T-helper 22 cell (primary cell): ENCODE results near the gene ITFG1.

Source experiments
- DNase-seq: peaks from one replicate; pipeline ENCODE4 v3.0.0-alpha.2; 2020; ENCODE audit warnings: low read depth

Gene ITFG1

DNA sequence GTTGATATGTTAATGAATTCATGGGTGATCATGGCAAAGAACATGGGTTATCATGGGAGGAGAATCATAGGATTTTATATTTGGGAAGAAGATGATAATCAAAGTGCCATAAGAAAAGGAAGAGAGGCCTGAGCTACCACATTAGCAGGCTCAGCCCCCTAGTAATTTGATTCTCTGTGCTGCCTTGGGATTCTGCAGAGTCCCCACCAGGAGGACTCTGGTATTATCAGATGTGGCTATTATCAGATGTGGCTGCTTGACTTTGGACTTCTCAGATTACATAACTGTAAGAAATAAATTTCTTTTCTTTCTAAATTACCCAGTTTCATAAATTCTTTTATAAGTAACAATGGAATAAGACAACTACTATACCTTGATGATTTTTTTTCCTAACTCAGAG is 137.6 kb downstream of the ITFG1 start:
- DNase-seq = no peak

DNA sequence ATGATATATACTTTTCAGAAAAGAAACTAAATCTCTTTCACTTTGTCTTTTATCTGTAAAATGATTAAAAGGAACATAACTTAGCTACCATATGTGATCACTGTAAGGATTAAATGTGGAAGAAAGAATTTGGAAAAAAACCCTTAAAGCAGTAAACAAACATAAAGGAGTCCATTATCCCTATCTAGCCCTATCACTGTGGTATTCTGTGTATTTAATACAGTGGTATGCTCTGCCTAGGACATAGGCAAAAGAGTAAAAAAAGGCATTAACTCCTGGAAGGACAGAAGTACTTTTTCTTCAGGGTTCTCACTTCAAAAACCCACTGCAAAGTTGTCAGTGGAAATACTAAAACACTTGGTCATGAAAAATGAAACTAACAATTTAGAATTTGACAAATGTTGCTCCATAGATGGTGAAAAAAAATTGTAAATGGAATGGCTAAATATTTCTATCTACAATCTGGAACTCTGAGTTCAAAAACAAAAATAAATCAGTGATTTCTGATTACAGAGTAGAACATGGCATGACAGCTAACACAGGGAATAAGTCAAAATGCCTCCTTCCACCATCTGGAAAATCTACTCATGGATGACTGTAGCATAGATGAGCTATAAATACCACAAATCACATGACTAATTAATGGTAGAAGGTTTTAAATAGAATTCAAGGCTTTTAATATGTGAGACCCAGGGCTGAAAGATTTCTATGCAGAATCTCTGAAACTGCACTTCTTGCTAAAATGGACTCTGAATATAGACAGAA is 140.1 kb downstream of the ITFG1 start:
- no peak for DNase-seq

DNA sequence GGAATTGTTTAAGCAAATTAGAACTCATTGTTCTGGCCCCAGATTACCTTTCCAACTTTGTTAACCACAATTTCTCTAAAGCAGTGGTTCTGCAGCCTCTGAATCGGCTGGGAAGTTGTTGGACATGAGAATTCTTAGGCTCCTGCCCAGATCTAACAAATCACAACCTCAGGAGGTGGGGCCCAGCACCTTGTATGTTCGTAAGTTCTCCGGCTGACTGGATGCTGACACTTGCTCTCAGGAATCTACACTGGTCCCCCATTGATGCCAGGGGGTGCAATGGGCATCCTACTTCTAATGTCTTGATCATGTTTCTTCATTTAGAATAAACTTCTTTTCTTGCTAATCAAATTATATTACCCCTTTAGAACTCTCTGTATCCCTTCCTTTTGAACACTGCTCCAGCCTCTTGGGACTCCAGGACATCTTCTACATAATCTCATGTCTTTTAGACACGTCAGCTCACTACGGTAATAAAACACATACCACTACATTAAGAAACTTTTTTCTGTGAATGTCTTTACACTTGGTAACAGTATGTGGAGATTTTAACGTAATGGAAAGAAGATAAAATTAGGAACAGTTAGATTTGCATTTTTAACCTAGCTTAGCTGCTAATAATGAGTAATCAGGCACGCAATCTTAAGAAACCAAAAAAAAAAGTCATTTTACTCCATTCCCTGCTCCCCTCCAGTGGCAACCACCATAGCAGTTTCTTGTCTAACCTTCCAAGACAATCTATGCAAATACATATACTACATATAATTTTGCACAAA is 143.2 kb downstream of the ITFG1 start:
- no peak for DNase-seq

DNA sequence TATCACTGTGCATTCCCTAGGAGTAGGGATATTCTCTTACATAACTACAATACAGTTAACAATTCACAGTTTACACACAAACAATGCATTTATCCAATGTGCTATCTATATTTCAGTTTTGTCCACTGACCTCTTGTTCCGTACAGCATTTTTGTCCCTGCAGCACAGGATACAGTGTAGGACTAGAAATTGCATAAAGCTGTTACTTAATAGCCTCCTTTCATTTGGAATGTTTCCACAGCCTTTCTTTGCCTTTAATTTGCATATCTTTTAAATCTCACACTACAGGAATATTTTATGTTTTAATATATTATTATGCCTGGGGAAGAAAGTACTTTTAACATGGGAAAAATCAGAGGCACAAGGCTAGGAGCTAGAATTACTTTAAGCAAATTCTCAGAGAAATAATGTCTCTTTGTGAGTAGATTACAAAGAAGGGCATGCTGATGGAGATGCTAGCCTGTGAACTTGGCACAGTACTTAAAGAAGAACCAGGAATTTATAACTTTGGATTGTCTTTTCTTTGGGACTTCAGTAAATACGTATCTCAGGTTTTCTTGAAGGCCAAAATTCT is 144.3 kb downstream of the ITFG1 start:
- DNase-seq = no peak

DNA sequence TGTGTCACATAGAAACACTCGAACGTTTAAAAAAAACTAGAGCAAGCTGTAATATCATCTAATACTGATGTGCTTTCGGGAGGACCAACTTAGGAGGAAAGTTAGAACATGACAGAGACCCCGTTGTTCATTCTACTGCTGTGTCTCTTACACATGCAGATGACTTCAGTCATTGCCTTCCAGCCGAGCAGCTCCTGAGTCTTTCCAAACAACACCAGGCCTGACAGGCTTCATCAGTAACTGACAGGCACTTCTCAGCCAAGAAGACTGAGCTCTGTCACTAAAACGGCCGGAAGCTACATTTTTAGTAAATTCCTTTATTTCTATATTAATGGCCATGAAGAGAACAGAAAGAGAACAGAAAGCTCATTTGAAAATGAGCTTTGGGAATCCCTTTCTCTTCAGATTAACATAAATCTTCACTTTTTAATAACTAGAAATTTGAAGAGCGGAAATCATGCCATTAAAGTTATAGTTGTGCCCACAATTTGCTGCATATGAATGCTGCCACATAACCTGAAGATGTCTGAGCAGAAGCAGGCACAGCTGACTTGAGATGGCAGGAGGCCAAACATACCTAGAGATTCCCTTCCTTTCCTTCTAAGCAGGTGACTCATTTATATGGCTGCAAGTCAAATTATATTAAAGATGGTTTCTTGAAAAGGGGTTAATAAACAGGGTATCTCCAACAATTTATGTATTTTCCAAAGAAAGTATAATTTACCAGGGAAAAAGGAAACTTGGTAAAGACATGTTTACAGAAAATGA is 148.9 kb downstream of the ITFG1 start:
- DNase-seq = no peak

DNA sequence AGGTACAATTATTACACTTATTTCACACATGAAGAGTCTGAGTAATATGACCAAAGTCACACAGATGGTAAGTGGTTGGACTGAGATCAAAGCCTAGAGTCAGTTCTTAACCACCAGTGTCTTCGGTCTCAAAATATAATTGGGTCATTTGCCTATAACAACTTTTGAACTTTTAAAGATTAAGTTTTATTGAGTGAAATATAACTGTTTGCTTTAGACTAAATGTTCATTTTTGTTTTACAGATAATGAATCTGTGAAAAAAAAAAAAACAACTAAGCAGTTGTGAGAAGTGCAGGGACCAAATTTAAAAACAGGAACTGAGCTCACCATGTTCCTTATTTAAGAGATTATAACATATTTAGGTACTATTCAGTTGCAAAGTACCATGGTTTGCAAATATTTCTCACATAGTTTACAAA is 150.1 kb downstream of the ITFG1 start:
- no peak for DNase-seq

DNA sequence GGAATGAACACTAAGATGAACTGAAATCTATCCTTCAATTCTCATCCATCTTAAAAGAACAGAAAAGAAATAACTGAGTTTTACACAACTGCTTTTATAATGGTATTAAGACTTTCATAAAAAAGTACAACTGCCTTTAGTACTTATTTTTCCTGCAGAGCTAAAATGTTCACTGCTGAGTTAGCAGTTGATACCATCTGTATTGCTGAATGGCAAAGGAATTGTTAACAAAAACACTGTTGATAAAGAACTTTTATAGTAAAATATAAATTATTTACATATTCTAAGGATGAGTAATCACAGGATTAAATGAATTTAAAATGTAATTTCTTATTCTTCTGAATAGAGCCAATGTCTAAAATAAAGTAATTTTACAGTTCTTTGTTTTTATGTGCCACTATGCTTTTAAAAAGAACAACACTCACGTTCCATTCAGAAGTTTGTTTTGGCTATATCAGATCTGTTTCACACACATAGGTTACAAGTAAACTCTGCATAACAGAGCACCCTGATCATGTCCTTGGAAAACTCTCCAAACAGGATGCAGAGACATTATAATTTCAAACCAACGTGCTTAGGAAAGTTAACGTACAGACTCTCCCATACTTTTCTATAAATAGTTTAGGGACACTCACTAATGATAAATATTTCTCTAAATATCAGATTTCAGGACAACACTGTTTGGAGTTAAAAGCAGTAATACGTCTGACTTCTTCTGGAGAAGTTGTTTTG is 151.1 kb downstream of the ITFG1 start:
- no peak for DNase-seq

DNA sequence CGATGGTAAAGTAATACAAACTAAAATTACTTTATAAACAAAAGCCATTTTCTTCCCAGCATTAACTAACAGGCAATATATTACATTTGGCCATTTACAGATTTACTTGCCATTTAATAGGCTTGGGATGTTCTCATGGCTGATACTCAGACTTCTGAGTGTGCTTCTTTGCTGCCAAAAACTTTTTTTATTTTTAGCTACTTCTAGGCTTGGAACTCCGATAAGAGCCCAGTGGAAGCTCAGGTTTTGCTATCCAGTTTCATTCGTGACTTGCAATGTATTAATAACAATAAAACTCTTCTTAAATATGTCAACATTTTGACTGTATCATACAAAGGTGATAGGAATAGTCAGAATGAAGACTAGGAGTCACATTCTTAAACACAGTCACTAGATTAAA is 152.3 kb downstream of the ITFG1 start:
- DNase-seq = no peak

DNA sequence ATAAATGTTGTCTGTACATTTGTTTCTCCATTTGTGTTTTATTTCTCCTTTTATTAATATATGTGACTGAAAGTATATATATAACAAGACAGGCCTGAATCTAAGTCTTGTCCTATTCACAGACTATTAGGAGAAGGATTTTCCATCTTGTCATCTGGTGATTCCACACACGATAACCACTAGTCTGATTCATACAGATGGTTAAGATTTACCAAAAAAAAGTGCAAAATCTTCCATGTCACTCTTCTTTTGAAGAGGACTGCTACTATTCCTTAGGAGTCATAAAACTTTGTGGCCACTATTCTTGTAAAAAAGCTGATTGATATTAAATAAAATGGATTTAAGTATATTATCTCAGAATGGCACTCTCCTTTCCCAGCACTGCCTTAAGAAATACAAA is 156.3 kb downstream of the ITFG1 start:
- DNase-seq = no peak

DNA sequence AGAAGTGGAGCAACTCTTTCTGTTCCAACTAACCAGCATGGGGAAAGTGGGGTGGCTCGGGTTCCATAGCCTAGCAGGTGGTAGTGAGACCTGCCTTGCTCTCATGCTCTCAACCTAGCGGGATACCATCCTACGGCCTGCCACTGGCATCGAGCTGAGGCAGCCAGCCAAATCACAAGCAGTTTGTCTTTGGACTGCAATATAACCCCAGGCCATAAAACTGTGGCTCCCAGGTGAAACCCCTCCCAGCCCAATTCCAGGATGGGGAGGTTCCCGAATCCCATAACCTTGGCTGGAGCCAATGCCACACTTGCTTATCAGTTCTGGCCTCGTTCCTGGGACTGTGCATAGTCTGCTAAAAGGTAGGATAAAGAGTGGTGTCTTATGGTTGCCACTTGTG is 161.3 kb downstream of the ITFG1 start:
- no peak for DNase-seq

DNA sequence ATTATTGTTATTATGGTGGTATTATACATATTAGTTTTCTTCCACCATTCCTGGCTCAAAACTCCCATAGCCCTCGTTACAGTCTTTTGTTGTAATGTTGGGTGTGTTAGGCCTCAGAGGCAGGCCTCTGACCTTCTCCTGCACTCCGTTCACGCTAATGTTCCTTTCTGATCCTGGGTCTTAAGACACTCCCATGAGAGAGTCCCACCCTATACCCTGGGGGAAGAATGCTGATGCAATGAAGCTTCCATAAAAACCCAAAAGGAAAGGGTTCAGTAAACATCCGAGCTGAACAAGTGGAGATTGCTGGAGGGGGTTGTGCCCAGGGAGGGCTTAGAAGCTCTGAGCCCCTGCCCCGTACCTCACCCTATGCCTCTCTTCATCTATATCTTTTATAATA is 175.9 kb downstream of the ITFG1 start:
- no peak for DNase-seq

DNA sequence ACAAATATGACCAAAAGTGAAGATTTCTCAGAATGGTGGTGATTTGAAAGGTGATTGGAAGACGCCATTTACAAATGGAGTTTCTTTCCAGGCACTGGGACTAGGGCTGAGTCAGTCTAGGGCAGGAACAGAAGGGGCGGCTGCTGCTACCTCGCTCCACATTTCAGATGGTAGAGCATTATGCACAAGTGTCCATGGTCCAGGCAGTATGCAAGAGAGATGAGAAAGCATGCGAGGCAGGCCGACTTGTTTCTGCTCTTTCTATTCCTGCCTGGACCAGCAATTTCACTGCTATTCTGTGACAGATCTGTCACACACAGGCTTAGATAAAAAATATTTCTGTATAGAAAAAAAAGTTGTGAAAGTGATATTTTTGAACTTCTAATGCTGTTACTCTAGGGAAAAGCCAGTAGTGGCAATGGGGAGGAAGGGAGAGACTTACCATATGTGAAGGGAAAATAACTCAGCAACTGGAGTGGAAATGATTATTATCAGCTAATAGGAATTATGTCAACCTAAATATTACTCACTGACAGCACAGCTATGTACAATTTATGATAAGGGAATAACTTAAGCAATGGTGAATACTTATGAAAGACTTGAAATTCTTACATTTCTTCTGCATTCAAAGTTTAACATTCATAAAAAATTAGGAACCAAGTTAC is 182.4 kb downstream of the ITFG1 start:
- DNase-seq = no peak

DNA sequence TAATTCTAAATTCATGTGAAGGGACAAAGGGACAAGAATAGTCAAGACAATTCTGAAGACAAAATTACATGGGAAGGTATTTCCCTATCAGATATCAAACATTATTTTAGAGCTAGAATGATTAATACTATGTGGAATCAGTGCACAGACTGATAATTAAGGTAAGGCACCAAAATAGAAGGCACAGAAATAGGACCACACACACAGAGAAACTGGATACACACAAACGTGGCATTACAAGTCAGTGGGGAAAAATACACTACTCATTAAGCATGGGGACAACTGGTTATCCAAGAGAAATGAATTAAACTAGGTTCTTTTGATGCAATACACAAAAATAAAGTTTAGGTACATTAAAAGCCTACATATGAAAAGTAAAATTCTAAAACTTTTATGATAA is 184.3 kb downstream of the ITFG1 start:
- no peak for DNase-seq

DNA sequence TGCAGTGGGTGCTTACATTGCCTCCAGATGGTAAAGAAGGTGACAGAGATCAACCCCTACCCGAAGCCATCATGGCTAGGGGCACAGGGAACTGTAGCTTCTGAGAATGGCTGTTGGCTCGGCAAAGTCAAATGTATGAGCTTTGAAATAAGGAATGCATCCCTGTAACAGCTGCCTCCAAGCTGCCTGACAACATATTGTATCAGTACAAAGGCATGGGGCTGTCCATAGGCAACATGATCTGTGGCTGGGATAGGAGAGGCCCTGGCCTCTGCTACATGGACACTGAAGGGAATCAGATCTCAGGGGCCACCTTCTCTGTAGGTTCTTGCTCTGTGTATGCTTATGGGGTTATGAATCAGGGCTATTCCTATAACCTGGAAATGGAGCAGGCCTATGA is 197.9 kb downstream of the ITFG1 start:
- no peak for DNase-seq

DNA sequence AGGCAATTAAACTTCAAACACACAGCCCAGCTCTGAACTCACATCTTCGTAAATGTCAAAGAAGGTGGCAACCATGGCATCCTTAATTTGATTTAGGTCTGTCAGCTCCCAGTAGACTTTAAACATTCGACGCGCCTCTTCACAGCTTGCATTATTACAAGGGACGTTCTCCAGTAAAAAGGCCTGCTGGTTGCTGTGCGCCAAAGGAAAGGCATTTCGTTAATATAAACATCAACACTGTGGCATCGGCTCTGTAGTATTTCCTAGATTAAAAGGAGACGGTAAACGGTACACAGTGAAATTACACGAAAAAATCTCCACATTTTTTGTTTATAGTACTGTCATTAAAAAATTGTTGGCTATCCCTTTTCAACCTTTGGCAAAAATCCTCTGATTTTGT is 200.4 kb downstream of the ITFG1 start:
- no peak for DNase-seq

DNA sequence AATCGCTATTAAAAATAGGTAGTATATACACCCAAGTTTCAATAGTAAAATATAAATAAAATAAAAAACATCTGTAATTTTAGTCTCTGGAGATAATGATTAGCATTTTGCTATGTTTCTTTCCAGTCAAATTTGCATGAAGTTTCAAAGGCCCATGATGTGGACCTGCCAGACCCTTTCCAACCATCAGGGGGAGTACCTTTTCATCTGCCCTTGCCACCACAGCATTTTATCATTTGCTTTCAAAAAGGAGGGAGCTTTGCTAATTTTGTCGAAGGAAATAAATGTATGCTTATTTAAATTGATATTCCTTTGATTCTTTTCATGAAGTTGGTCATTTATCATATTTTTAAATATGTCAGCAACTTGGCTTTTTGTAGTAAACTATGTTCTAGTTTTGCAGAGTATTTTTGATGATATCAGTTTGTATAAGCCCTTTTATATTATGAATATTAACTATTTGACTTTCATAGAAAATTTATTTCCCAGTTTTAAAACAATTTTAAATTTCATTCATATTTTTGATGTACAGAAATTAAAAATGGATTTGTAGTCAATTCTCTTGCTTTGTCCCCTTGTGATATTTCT is 201.9 kb downstream of the ITFG1 start:
- no peak for DNase-seq

DNA sequence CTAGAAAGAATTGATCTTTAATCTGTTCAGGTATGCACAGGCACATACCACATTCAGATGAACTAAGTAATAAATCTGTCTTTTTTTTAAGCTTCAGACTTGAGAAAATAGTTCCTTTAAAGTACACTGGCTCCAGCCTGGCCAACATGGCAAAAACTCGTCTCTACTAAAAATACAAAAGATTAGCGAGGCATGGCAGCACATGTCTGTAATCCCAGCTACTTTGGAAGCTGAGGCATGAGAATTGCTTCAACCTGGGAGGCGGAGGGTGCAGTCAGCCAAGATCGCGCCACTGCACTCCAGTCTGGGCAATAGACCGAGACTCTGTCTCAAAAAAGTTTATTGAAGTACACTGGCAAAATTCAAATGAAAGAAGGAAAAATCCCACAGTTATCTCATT is 206.1 kb downstream of the ITFG1 start:
- DNase-seq = no peak

DNA sequence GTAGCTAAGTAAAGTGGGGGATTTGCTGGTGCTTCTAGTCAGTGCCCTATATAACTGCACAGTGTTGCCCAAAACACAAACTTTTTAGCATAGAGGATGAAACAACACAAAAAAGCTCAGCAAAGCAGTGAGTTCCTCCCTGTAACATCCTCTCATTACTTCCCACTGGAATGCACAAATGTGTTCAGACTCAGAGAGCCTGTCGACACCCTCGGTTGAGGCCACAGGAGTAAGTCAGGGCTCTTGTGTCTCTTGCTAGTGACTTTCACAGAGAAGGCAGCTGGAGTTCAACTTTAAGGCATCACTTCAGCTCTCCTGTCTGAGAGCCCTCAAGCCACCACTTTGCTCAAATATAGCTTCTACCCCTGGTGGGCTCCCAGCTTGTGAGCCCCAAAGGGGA is 209.9 kb downstream of the ITFG1 start:
- no peak for DNase-seq

DNA sequence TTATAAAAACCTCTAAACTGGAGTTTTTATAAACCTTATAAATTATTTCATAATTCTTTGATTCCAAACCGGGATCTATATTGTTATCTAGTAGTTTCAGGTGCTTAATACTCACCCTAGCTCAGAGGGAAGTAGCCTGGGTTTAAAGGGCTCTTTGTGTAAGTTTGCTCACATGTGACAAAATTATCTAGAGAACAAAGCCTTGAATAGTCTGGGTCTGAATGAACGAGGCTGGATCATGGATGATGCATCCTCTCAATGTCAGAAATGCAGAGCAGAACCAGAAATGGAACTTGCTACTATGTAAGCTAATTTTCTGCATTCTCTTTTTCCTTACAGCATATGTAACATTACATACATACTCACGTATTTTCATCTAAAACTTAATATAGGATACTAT is 213.2 kb downstream of the ITFG1 start:
- DNase-seq = no peak

DNA sequence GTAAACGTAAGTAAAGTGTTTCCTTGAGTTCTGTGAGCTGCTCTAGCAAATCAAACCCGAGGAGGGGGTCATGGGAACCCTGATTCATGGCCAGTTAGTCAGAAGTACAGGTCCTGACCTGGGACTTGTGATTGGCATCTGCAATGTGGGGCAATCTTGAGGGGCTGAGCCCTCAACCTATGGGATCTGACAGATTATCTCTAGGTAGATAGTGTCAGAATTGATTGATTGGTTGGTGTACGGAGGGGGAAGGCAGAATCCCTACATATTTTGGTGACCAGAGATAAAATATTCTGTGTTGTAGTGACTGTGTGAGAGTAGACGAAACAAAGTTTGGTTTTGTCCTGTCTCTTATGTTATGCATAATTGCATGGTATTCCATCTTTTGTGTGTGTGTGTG is 216.7 kb downstream of the ITFG1 start:
- DNase-seq = no peak

DNA sequence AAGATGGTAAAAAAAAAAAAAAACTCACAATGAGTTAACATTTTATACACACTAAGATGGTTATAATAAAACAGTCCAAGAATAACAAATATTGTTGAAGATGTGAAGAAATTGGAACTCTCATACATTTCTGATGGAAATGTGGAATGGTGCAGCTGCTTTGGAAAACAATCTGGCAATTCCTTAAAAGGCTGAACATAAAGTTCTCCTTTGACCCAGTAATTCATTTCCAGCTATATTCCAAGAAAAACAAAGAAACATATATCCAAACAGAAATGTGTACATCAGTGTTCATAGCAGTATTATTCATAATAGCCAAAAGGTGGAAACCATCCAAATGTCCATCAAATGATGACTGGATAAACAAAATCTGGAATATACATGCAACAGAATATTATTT is 219.8 kb downstream of the ITFG1 start:
- no peak for DNase-seq
